ENCODE data around the gene FAR2.

Gene FAR2

DNA sequence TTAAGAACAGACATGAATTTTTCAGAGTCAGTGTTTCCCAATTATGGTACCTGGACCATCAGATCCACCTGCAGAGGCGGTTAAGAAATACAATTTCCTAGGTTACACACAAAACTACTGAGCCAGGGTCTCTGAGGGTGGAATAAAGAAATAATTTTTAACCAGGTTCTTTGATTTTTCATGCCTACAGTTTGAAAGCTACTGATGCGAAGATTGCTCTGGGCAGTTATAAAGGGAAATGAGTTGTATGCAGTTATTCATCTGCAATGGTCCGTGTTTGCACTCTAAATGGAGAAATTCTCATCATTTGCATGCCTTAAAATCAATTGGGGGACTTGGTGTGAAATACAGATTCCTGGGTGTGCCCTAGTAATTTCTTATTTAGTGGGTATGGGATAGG lies 142.1 kb downstream of the FAR2 start:
- in situ Hi-C loops (cut with MboI; ENCODE audit: low sequenced_read_pairs, unreplicated experiment): no loop called here
- TF ChIP-seq, protein P1, sequence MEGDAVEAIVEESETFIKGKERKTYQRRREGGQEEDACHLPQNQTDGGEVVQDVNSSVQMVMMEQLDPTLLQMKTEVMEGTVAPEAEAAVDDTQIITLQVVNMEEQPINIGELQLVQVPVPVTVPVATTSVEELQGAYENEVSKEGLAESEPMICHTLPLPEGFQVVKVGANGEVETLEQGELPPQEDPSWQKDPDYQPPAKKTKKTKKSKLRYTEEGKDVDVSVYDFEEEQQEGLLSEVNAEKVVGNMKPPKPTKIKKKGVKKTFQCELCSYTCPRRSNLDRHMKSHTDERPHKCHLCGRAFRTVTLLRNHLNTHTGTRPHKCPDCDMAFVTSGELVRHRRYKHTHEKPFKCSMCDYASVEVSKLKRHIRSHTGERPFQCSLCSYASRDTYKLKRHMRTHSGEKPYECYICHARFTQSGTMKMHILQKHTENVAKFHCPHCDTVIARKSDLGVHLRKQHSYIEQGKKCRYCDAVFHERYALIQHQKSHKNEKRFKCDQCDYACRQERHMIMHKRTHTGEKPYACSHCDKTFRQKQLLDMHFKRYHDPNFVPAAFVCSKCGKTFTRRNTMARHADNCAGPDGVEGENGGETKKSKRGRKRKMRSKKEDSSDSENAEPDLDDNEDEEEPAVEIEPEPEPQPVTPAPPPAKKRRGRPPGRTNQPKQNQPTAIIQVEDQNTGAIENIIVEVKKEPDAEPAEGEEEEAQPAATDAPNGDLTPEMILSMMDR (IDR thresholded peaks at IDR 0.05; ENCODE audit: borderline replicate concordance, control extremely low read depth, extremely low read depth, insufficient read depth, missing control alignments): no peak
- no peak for DNase-seq (ENCODE audit: low spot score)

DNA sequence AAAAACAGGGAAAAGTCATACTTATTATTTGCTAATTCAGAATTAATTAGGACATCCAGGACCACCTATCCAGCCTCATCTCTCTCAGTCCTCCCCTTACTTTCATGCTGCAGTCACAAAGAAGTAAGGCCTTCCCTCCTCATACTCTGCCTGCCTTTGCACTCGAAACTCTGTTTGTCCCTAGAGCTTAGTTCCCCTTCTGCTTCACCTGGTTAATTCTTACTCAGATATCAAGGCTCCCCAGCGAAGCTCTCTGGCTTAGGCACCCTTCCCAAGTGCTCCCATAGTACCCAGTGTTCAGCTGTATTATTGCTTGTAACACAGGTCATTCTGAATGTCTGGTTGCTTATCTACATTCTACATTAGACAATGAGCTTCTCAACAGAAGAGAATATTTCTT lies 150.6 kb downstream of the FAR2 start:
- DNase-seq (ENCODE audit: low spot score): no peak
- in situ Hi-C loops (cut with MboI; ENCODE audit: low sequenced_read_pairs, unreplicated experiment): no loop called here
- TF ChIP-seq, protein P1 (IDR thresholded peaks at IDR 0.05; ENCODE audit: borderline replicate concordance, control extremely low read depth, extremely low read depth, insufficient read depth, missing control alignments): no peak

DNA sequence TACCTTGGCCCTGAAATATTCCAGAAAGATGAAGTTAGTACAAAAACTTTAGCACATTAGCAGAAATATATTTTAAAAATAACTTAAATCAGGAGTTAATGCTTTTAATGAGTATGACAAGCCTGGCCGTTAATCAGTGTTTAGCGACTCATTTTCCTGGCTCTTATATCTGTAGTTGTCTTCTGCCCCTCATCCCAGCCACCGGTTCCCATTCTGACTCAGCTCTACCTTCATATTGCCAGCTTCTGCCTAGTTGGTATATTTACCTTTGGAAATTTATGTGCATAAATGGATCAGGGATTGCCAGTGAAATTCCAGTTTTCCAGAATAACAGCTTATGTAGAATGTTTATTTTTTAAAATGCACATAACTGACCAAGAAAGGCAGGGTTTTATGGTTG lies 152.0 kb downstream of the FAR2 start:
- in situ Hi-C loops (cut with MboI; ENCODE audit: low sequenced_read_pairs, unreplicated experiment): no loop called here

DNA sequence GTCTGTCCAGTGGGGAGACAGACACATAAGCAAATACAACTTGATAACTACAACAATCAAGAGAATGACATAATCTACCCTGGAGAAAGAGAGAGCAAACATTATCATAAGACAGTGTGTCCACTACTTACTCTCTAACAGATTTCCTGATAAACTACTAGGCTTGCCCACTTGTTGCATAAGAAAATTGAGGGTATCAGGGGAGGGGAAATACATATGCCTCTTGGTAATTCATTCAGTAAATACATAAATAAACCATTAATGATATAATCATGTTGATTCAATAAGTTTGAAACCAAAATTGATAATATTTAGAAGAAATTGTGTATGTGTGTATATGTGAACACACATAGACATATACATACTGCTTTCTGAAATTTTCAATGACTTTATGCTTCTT lies 155.3 kb downstream of the FAR2 start:
- no peak for DNase-seq (ENCODE audit: low spot score)
- TF ChIP-seq, protein P1 (IDR thresholded peaks at IDR 0.05; ENCODE audit: borderline replicate concordance, control extremely low read depth, extremely low read depth, insufficient read depth, missing control alignments): no peak
- in situ Hi-C loops (cut with MboI; ENCODE audit: low sequenced_read_pairs, unreplicated experiment): no loop called here

More for the DNA sequence above, 152.0 kb downstream of the FAR2 start:
- TF ChIP-seq, protein P1 (IDR thresholded peaks at IDR 0.05; ENCODE audit: borderline replicate concordance, control extremely low read depth, extremely low read depth, insufficient read depth, missing control alignments): no peak
- DNase-seq (ENCODE audit: low spot score): no peak

DNA sequence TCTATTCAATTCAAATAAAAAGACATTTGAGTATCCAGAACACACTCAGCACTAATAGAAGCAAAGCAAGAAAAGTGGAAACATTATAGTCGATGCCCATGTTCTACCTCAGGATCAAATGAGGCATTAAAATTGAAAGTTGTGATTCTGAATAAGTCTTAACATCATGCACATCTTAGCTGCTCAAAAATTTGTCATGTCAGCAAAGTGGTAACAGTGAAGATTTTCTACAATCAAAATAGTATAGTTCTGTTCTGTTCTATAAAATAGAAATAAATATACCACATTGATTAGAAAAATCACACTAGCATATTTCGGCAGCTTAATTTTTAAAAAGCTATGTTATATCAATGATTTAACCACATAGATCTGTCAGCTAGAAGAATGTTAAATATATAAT lies 157.2 kb downstream of the FAR2 start:
- TF ChIP-seq, protein P1 (IDR thresholded peaks at IDR 0.05; ENCODE audit: borderline replicate concordance, control extremely low read depth, extremely low read depth, insufficient read depth, missing control alignments): no peak
- in situ Hi-C loops (cut with MboI; ENCODE audit: low sequenced_read_pairs, unreplicated experiment): no loop called here
- DNase-seq (ENCODE audit: low spot score): no peak

DNA sequence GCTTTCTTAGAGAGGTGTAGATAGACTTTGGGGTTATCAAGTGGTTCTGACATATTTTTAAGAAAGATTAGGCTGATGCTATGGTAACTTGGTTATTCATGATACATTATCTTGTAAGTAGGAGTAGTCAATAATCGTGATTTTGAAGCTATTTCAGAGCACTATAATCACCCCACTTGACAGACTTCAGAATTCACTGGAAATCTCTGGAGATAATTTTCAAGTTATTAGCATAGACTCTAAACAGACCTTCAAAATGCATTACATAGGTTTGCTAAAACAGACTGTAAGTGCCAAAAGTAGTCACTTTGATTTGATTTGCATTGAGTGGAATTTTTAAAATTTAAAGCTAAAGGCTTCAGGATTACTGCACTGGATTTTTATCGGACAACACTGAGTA lies 157.6 kb downstream of the FAR2 start:
- TF ChIP-seq, protein P1 (IDR thresholded peaks at IDR 0.05; ENCODE audit: borderline replicate concordance, control extremely low read depth, extremely low read depth, insufficient read depth, missing control alignments): no peak
- no peak for DNase-seq (ENCODE audit: low spot score)
- in situ Hi-C loops (cut with MboI; ENCODE audit: low sequenced_read_pairs, unreplicated experiment): no loop called here

All from GM13976 (cell line).